22Rv1 (cell line): ENCODE data around the gene ITPR2.

Source experiments
- CTCF ChIP-seq: fragments of 450-650 bp; IDR thresholded peaks from 2 replicates; pipeline ENCODE4 v1.5.1; 2017; ENCODE audit warnings: mild to moderate bottlenecking
- ZFX ChIP-seq: fragments of 450-650 bp; IDR thresholded peaks from 2 replicates; pipeline ENCODE4 v1.6.1; 2017; ENCODE audit warnings: antibody characterized with exemption, borderline replicate concordance

GRCh38 chr12:26813812-26814211 lies 19.2 kb downstream of the ITPR2 start:
- TF ChIP-seq CTCF (no peak), ZFX (no peak)
